Hepatocyte (in vitro differentiated cells): Measurements from ENCODE around the gene HNF1A.

ENCODE experiments used
- EZH2 ChIP-seq: fragments of 200-600 bp; sonication (generic); IDR thresholded peaks from 2 replicates; pipeline ENCODE4 v1.6.1; 2016; ENCODE audit warnings: antibody characterized with exemption, mild to moderate bottlenecking, borderline replicate concordance
- TF ChIP-seq, protein P1 (sequence below): fragments of 200-600 bp; sonication (generic); IDR thresholded peaks from 2 replicates; pipeline ENCODE4 v1.5.1; 2016; ENCODE audit warnings: antibody characterized with exemption, mild to moderate bottlenecking; ENCODE audit not compliant: poor library complexity

DNA sequence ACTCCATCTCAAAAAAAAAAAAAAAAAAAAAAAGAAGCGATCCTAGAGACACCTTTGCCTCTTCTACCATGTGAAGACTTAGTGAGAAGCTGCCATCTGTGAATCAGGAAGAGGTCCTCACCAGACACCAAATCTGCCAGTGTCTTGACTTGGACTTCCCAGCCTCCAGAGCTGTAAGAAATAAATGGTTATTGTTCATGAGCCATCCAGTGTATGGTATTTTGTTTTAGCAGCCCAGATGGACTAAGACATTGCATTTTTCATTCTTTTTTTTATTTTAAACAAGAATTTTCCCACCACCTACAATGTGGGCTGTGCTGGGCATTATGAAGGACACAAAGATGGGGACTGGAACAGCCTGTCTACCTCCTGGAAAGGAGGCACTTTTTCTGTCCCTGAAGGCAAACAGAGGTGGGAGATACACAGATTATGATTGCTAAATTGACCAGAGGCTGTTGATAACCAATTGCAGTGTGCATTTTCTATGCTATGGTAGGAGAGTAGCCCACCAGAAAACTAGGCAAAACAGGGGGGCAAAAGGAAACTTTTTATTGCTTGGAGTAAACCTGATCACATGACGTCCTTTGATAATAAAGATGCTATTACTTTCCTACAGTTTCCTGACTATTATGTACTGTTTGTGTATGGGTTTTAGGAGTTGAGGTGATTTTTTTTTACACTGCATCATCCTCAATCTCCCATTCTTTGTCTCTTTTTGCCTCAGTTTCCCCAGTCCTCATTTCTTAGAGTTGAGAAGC, 40.7 kb downstream of the HNF1A start:
- no peak for TF ChIP-seq EZH2
- TF ChIP-seq, protein P1, sequence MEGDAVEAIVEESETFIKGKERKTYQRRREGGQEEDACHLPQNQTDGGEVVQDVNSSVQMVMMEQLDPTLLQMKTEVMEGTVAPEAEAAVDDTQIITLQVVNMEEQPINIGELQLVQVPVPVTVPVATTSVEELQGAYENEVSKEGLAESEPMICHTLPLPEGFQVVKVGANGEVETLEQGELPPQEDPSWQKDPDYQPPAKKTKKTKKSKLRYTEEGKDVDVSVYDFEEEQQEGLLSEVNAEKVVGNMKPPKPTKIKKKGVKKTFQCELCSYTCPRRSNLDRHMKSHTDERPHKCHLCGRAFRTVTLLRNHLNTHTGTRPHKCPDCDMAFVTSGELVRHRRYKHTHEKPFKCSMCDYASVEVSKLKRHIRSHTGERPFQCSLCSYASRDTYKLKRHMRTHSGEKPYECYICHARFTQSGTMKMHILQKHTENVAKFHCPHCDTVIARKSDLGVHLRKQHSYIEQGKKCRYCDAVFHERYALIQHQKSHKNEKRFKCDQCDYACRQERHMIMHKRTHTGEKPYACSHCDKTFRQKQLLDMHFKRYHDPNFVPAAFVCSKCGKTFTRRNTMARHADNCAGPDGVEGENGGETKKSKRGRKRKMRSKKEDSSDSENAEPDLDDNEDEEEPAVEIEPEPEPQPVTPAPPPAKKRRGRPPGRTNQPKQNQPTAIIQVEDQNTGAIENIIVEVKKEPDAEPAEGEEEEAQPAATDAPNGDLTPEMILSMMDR, result no peak
